Prostate gland (tissue), 2 donors: ENCODE data around the gene NEB.

Source experiments
- POLR2A ChIP-seq: fragments of 450-650 bp; IDR thresholded peaks from one replicate; pipeline ENCODE4 v1.6.1; 2016; ENCODE audit warnings: antibody characterized with exemption, mild to moderate bottlenecking
- POLR2AphosphoS5 ChIP-seq: sonication (generic); formaldehyde crosslinking; IDR thresholded peaks from one replicate; pipeline ENCODE4 v1.6.1; 2017; ENCODE audit warnings: antibody characterized with exemption
- TF ChIP-seq, protein P1 (sequence below), 4 experiments: fragments of 200-600 bp in 2 of 4; fragments of 450-650 bp in 2 of 4; sonication (generic) in 2 of 4; IDR thresholded peaks; 1 replicate in 3 of 4; 2 replicates in 1 of 4; pipeline ENCODE4 v1.5.1; 2016 to 2019; ENCODE audit warnings: antibody characterized with exemption in 4 of 4, mild to moderate bottlenecking in 2 of 4, moderate library complexity in 2 of 4

DNA sequence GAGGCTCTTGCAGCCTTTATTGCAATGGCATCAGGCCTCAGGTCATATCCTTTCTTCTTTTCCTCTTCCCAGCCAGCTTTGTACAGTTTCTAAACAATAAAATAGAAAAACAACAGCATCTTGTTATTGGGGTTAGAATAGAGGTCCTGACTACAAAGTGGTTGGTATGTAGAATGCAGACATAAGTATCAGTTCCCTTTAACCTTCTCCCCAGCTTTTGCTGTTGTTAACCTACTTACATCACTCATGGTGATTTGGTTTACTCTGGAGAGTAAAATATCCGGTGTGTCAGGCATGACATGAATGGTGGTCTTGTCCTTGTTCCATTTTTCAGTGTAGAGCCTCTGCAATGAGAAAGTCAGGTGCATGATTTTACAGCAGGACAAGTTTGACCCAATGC is 69.8 kb downstream of the NEB start:
- TF ChIP-seq POLR2A (no peak), POLR2AphosphoS5 (no peak)
- TF ChIP-seq, protein P1, sequence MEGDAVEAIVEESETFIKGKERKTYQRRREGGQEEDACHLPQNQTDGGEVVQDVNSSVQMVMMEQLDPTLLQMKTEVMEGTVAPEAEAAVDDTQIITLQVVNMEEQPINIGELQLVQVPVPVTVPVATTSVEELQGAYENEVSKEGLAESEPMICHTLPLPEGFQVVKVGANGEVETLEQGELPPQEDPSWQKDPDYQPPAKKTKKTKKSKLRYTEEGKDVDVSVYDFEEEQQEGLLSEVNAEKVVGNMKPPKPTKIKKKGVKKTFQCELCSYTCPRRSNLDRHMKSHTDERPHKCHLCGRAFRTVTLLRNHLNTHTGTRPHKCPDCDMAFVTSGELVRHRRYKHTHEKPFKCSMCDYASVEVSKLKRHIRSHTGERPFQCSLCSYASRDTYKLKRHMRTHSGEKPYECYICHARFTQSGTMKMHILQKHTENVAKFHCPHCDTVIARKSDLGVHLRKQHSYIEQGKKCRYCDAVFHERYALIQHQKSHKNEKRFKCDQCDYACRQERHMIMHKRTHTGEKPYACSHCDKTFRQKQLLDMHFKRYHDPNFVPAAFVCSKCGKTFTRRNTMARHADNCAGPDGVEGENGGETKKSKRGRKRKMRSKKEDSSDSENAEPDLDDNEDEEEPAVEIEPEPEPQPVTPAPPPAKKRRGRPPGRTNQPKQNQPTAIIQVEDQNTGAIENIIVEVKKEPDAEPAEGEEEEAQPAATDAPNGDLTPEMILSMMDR (IDR thresholded peaks at IDR 0.05), result no peak
